ENCODE results near the gene MAP6D1.

The MAP6D1 gene

DNA sequence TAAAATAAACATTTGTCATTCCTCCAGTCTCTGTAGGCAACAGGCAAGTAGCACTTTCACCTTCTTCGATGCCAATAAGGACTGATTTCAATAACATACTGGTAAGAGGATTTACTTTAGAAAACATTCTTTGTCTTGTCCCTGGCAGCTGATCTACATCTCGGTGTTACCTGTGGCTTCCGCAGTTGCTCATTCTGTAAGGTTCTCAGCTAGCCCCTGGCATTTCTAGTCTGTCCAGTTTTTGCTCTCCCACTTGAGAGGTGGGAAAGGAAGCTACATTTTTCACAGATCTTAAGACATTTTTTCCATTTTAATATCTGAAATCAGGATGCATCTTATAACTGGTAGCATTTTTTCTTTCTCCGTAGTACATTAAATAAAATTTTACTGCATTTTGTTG is 19.7 kb upstream of the MAP6D1 start:
- TF ChIP-seq YY1 (IDR thresholded peaks at IDR 0.05; ENCODE audit: low read depth), result no peak

DNA sequence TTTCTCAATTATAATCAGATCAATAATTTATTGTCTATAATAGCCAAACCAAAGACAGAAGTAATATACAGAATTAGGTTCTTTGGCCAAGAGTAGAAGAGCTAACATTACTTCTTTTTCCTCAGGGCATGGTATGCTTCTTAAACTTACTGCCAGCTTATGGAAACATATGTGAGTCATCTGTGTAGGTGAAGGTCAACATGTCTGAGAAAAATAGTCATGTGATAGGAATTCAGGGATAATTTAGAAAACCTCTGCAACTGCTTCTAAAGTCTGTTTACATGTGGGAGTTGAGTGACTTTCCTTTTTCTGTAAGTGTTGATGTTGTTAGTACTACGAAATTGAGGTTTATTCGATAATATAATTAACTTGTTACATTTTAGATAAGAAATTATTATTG is 19.2 kb upstream of the MAP6D1 start:
- no peak for TF ChIP-seq TEAD4 (IDR thresholded peaks at IDR 0.05)
- TF ChIP-seq, protein P1, sequence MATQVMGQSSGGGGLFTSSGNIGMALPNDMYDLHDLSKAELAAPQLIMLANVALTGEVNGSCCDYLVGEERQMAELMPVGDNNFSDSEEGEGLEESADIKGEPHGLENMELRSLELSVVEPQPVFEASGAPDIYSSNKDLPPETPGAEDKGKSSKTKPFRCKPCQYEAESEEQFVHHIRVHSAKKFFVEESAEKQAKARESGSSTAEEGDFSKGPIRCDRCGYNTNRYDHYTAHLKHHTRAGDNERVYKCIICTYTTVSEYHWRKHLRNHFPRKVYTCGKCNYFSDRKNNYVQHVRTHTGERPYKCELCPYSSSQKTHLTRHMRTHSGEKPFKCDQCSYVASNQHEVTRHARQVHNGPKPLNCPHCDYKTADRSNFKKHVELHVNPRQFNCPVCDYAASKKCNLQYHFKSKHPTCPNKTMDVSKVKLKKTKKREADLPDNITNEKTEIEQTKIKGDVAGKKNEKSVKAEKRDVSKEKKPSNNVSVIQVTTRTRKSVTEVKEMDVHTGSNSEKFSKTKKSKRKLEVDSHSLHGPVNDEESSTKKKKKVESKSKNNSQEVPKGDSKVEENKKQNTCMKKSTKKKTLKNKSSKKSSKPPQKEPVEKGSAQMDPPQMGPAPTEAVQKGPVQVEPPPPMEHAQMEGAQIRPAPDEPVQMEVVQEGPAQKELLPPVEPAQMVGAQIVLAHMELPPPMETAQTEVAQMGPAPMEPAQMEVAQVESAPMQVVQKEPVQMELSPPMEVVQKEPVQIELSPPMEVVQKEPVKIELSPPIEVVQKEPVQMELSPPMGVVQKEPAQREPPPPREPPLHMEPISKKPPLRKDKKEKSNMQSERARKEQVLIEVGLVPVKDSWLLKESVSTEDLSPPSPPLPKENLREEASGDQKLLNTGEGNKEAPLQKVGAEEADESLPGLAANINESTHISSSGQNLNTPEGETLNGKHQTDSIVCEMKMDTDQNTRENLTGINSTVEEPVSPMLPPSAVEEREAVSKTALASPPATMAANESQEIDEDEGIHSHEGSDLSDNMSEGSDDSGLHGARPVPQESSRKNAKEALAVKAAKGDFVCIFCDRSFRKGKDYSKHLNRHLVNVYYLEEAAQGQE (IDR thresholded peaks at IDR 0.05; ENCODE audit: low read depth), result no peak
- no peak for TF ChIP-seq EP300 (IDR thresholded peaks at IDR 0.05; ENCODE audit: borderline replicate concordance)
- TF ChIP-seq FOXM1 (IDR thresholded peaks at IDR 0.05; ENCODE audit: borderline replicate concordance, low read depth), result no peak
- no peak for TF ChIP-seq CREB1 (IDR thresholded peaks at IDR 0.05; ENCODE audit: low read depth)
- TF ChIP-seq NFIC (IDR thresholded peaks at IDR 0.05), result no peak

DNA sequence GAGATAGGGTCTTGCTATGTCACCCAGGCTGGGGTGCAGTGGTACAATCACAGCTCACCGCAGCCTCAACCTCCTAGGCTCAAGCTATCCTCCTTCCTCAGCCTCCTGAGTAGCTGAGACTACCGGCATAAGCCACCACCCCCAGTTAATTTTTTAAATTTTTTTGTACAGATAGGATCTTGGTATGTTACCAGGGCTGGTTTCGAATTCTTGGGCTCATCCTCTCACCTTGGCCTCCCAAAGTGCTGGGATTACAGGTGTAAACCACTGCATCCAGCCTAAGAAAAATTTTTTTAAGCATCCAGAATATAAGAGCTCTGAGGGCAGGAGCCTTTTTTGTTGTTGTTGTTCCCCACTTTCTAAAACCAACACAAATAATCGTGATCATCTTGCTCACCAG is 14.4 kb upstream of the MAP6D1 start:
- no peak for TF ChIP-seq CEBPB (IDR thresholded peaks at IDR 0.05)
- TF ChIP-seq TEAD4 (IDR thresholded peaks at IDR 0.05), result no peak
- TF ChIP-seq, protein P2, sequence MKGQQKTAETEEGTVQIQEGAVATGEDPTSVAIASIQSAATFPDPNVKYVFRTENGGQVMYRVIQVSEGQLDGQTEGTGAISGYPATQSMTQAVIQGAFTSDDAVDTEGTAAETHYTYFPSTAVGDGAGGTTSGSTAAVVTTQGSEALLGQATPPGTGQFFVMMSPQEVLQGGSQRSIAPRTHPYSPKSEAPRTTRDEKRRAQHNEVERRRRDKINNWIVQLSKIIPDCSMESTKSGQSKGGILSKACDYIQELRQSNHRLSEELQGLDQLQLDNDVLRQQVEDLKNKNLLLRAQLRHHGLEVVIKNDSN (IDR thresholded peaks at IDR 0.05), result no peak

DNA sequence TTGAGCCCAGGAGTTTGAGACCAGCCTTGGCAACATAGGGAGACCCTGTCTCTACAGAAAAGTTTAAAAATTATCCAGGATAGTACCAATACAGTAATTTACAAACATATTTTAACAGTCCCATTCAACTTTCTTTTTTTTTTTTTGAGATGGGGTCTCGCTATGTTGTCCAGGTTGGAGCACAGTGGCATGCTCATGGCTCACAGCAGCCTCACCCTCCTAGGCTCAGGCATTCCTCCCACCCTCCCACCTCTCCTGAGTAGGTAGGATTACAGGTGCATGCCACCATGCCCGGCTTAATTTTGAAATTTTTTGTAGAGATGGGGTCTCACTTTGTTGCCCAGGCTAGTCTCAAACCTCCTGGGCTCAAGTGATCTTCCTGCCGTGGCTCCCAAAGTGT is 12.5 kb upstream of the MAP6D1 start:
- TF ChIP-seq ZBTB7A (IDR thresholded peaks at IDR 0.05; ENCODE audit: low read depth) (no peak), TAF1 (IDR thresholded peaks at IDR 0.05; ENCODE audit: low read depth) (no peak), RAD21 (IDR thresholded peaks at IDR 0.05; ENCODE audit: low read depth) (no peak), EP300 (IDR thresholded peaks at IDR 0.05; ENCODE audit: borderline replicate concordance) (no peak), EGR1 (IDR thresholded peaks at IDR 0.05) (no peak), FOXM1 (IDR thresholded peaks at IDR 0.05; ENCODE audit: borderline replicate concordance, low read depth) (no peak), NFIC (IDR thresholded peaks at IDR 0.05) (no peak), CREB1 (IDR thresholded peaks at IDR 0.05; ENCODE audit: low read depth) (no peak), CEBPB (IDR thresholded peaks at IDR 0.05) (no peak), TEAD4 (IDR thresholded peaks at IDR 0.05) (no peak), TCF12 (IDR thresholded peaks at IDR 0.05; ENCODE audit: low read depth) (no peak), YY1 (IDR thresholded peaks at IDR 0.05; ENCODE audit: low read depth) (no peak)
- TF ChIP-seq, protein P1 (IDR thresholded peaks at IDR 0.05; ENCODE audit: low read depth), result no peak
- TF ChIP-seq, protein P3, sequence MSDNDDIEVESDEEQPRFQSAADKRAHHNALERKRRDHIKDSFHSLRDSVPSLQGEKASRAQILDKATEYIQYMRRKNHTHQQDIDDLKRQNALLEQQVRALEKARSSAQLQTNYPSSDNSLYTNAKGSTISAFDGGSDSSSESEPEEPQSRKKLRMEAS (IDR thresholded peaks at IDR 0.05), result no peak
- TF ChIP-seq, protein P2 (IDR thresholded peaks at IDR 0.05), result no peak

DNA sequence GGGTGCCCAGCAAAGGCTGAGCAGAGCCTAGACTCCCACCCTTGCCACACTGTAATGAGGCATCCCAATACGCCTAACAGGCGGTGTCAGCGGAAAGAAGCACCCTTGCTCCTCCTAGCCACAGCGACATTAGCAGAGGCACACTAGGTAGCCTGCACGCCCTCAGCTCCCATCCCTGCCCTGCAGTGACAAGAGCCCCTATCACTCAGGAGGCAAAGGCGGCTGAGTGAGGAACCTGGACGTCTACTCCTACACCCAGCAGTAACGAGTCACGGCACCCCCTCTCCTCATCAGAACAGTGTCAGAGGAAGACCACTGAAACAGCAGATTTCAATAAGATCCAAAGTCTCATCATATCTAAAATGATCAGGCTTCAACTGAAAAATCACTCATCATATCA is 12.0 kb upstream of the MAP6D1 start:
- TF ChIP-seq TEAD4 (IDR thresholded peaks at IDR 0.05) (no peak), CREB1 (IDR thresholded peaks at IDR 0.05; ENCODE audit: low read depth) (no peak), YY1 (IDR thresholded peaks at IDR 0.05; ENCODE audit: low read depth) (no peak), EGR1 (IDR thresholded peaks at IDR 0.05) (no peak), NFIC (IDR thresholded peaks at IDR 0.05) (no peak), TCF12 (IDR thresholded peaks at IDR 0.05; ENCODE audit: low read depth) (no peak), CEBPB (IDR thresholded peaks at IDR 0.05) (no peak), TAF1 (IDR thresholded peaks at IDR 0.05; ENCODE audit: low read depth) (no peak), RAD21 (IDR thresholded peaks at IDR 0.05; ENCODE audit: low read depth) (no peak), FOXM1 (IDR thresholded peaks at IDR 0.05; ENCODE audit: borderline replicate concordance, low read depth) (no peak), ZBTB7A (IDR thresholded peaks at IDR 0.05; ENCODE audit: low read depth) (no peak), EP300 (IDR thresholded peaks at IDR 0.05; ENCODE audit: borderline replicate concordance) (no peak)
- TF ChIP-seq, protein P1 (IDR thresholded peaks at IDR 0.05; ENCODE audit: low read depth), result no peak
- TF ChIP-seq, protein P2 (IDR thresholded peaks at IDR 0.05), result no peak
- TF ChIP-seq, protein P3 (IDR thresholded peaks at IDR 0.05), result no peak
